B cell (primary cell): ENCODE results near the gene SIGLEC7. TPM values are rescaled to one million over a fixed set of nuclear protein-coding genes. Genes with fewer than 3 reads are reported as not detected.

Source experiments
- ATAC-seq: fragments of 200-7000 bp; cut with Tn5 transposase; one replicate; pipeline ENCODE4 v1.10.0; 2021; ENCODE audit warnings: low read depth, mild to moderate bottlenecking, moderate number of reproducible peaks, moderate library complexity
- CTCF ChIA-PET: fragments of 350-600 bp; sonication (Branson Sonifier 250); formaldehyde crosslinking; loops from one replicate; lab custom pipeline; 2021; ENCODE audit warnings: antibody characterized with exemption, inconsistent platforms; lab: Charles Lee
- POLR2A ChIA-PET: fragments of 350-600 bp; sonication (Branson Sonifier 250); formaldehyde crosslinking; loops from one replicate; lab custom pipeline; 2021; ENCODE audit warnings: antibody characterized with exemption; lab: Charles Lee
- DNase-seq: peaks from one replicate; pipeline ENCODE4 v3.0.0; 2013
- H2AFZ ChIP-seq: 2 replicates; pipeline ENCODE4 v1.6.1; 2012; ENCODE audit warnings: mild to moderate bottlenecking, low read depth, low read length; ENCODE audit not compliant: insufficient read depth, poor library complexity, severe bottlenecking
- H3K27ac ChIP-seq, 2 donors: 1 replicate in 1 of 2; 2 replicates in 1 of 2; pipeline ENCODE4 v1.5.1; 2012 to 2013; ENCODE audit warnings: low read length in 2 of 2, mild to moderate bottlenecking in 2 of 2, moderate library complexity in 1 of 2
- H3K27me3 ChIP-seq, 4 experiments: fragments of 200-600 bp in 1 of 4; sonication (generic) in 1 of 4; replicated peaks in 1 of 4; 1 replicate in 2 of 4; 2 replicates in 2 of 4; pipeline versions ENCODE4 v1.6.1 to v1.7.0; 2013 to 2016; ENCODE audit warnings: low read length in 3 of 4, mild to moderate bottlenecking in 2 of 4, mixed read lengths in 1 of 4, moderate library complexity in 1 of 4; ENCODE audit not compliant: insufficient read depth in 4 of 4, control insufficient read depth in 3 of 4; ENCODE audit errors: control extremely low read depth in 1 of 4
- H3K36me3 ChIP-seq, 2 experiments: replicated peaks in 1 of 2; 1 replicate in 1 of 2; 2 replicates in 1 of 2; pipeline versions ENCODE4 v1.6.1 to v1.7.1; 2013; ENCODE audit warnings: low read length in 1 of 2; ENCODE audit not compliant: insufficient read depth in 2 of 2, control insufficient read depth in 1 of 2; ENCODE audit errors: control extremely low read depth in 1 of 2, extremely low read depth in 1 of 2
- H3K4me1 ChIP-seq, 2 donors: fragments of 200-600 bp in 1 of 2; sonication (generic) in 1 of 2; 1 replicate in 1 of 2; 2 replicates in 1 of 2; pipeline versions ENCODE4 v1.5.1 to v1.6.1; 2013 to 2017; ENCODE audit warnings: low read length in 2 of 2; ENCODE audit not compliant: control insufficient read depth in 2 of 2, insufficient read depth in 2 of 2
- H3K4me2 ChIP-seq: replicated peaks from 2 replicates; pipeline ENCODE3; 2012; ENCODE audit warnings: mild to moderate bottlenecking, low read depth, low read length; ENCODE audit not compliant: poor library complexity, severe bottlenecking
- H3K4me3 ChIP-seq, 5 experiments: fragments of 200-600 bp in 1 of 5; sonication (generic) in 1 of 5; 1 replicate in 3 of 5; 2 replicates in 2 of 5; pipeline versions ENCODE4 v1.5.1 to v1.7.0; 2011 to 2016; ENCODE audit warnings: low read length in 4 of 5, mild to moderate bottlenecking in 4 of 5, low read depth in 2 of 5, control low read depth in 1 of 5, moderate library complexity in 1 of 5; ENCODE audit not compliant: insufficient read depth in 1 of 5; ENCODE audit errors: control extremely low read depth in 1 of 5, extremely low read depth in 1 of 5
- H3K79me2 ChIP-seq: fragments of 200-600 bp; sonication (generic); one replicate; pipeline ENCODE4 v1.6.0; 2016; ENCODE audit warnings: low read length; ENCODE audit not compliant: control insufficient read depth, insufficient read depth
- H3K9ac ChIP-seq: fragments of 200-600 bp; sonication (generic); 2 replicates; pipeline ENCODE4 v1.6.1; 2017; ENCODE audit warnings: mild to moderate bottlenecking, low read length, moderate library complexity
- H3K9me3 ChIP-seq, 3 donors: one replicate each; pipeline versions ENCODE4 v1.6.1 to v1.7.1; 2013; ENCODE audit warnings: low read length in 2 of 3; ENCODE audit not compliant: control insufficient read depth in 2 of 3, insufficient read depth in 1 of 3; ENCODE audit errors: control extremely low read depth in 1 of 3
- H4K20me1 ChIP-seq: 2 replicates; pipeline ENCODE4 v1.6.0; 2012; ENCODE audit warnings: mild to moderate bottlenecking, low read length; ENCODE audit not compliant: insufficient read depth, control insufficient read depth, poor library complexity, severe bottlenecking
- H3K27ac Mint-ChIP-seq: one replicate; pipeline ENCODE4 v1.8.0; 2021; ENCODE audit warnings: mixed read lengths
- H3K27me3 Mint-ChIP-seq: one replicate; pipeline ENCODE4 v1.8.0; 2021; ENCODE audit warnings: mixed read lengths
- H3K4me1 Mint-ChIP-seq: one replicate; pipeline ENCODE4 v1.8.0; 2021; ENCODE audit warnings: mixed read lengths
- H3K4me3 Mint-ChIP-seq: one replicate; pipeline ENCODE4 v1.8.0; 2021; ENCODE audit warnings: mixed read lengths
- H3K9me3 Mint-ChIP-seq: one replicate; pipeline ENCODE4 v1.8.0; 2022; ENCODE audit warnings: mixed read lengths; ENCODE audit not compliant: insufficient read depth
- CTCF ChIP-seq: fragments of 200-600 bp; IDR thresholded peaks from one replicate; pipeline ENCODE4 v1.8.0; 2022; ENCODE audit warnings: antibody characterized with exemption, mild to moderate bottlenecking
- EZH2 ChIP-seq: IDR thresholded peaks from 2 replicates; pipeline ENCODE4 v1.6.1; 2012; ENCODE audit warnings: borderline replicate concordance, low read depth, mild to moderate bottlenecking, moderate library complexity, low read length; ENCODE audit not compliant: insufficient read depth, poor library complexity, severe bottlenecking
- WGBS: methylation state at CpG from one replicate; pipeline ENCODE4 v1.1.5; 2013; ENCODE audit warnings: missing lambda C conversion rate; ENCODE audit not compliant: insufficient coverage; 5-methylcytosine and 5-hydroxymethylcytosine counted together
- intact Hi-C: fragments of 100-400 bp; cut with micrococcal nuclease; formaldehyde crosslinking; loops from one replicate; pipeline ENCODE4 v1.10.0; 2022
- polyA plus RNA-seq: library from polyadenylated mRNA; depleted of rRNA; stranded (reverse); fragments of >200 nt; gene quantifications from 2 replicates; pipeline ENCODE4 v1.2.3, GENCODE V29; 2012
- total RNA-seq, 2 donors: library from RNA; stranded (reverse); fragments of 120-200 nt in 1 of 2; gene quantifications; 1 replicate in 1 of 2; 2 replicates in 1 of 2; pipeline versions ENCODE4 v1.2.3 to v1.2.4, GENCODE V29; 2013 to 2022

The SIGLEC7 gene
- total and polyA plus RNA-seq, 2 donors (not counting 1 experiment from before 2014, with no cell fraction given) = 0.52 TPM; not detected in 1

DNA sequence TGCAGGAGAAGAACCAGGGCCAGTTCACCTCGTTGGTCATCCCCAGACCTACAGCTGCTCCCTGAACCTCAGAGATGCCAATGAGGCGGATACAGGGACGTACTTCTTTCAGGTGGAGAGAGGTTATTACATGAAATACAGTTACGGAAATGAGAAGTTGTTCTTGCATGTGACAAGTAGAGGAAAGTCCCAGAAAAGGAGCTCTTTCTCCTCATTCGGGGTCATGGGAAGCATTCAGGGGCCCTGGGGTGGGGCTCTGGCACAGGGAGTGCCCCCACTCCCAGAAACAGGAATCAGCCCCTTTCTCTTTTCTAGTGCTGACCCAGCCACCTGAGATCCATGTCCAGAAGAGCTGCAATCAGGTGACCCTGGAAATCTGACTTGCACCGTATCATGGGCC lies 21.9 kb upstream of the SIGLEC7 start:
- Mint-ChIP-seq H3K27me3 (peaks cover 30% of the 10 kb centered on the region), H3K9me3 (no peaks in the 10 kb centered on the region), H3K4me3 (no peak overlapping the region), H3K27ac (no peak overlapping the region), H3K4me1 (peaks cover 10% of the 10 kb centered on the region)
- Histone ChIP-seq H3K9ac (no peak overlapping the region), H4K20me1 (no peaks in the 10 kb centered on the region), H3K4me1 (peaks cover 8 to 14% of the 10 kb centered on the region in 2 donors), H3K36me3 (no peaks in the 10 kb centered on the region), H3K9me3 (no peaks in the 10 kb centered on the region), H3K27me3 (peaks cover 0 to 2% (median 0%) of the 10 kb centered on the region in 4 experiments), H3K4me3 (no peak overlapping the region), H3K27ac (no peak overlapping the region), H2AFZ (no peak overlapping the region), H3K4me2 (no peak overlapping the region), H3K79me2 (no peaks in the 10 kb centered on the region)
- TF ChIP-seq CTCF (no peak), EZH2 (no peak)
- DNase-seq (no peak), ATAC-seq (no peak)
- POLR2A ChIA-PET = no interaction called here
- intact Hi-C loops = no loop called here
- CTCF ChIA-PET = no interaction called here
- WGBS = 84% methylated on average over 3 of the region's 6 CpGs

- no peak overlapping the region for H3K27ac ChIP-seq
- intact Hi-C loops = no loop called here
- Mint-ChIP-seq H3K27me3 (peaks cover 24% of the 10 kb centered on the region), H3K9me3 (no peaks in the 10 kb centered on the region), H3K4me3 (no peak overlapping the region), H3K27ac (no peak overlapping the region), H3K4me1 (peaks cover 10% of the 10 kb centered on the region)
- 79% methylated on average over 4 of the region's 8 CpGs for WGBS
- H2AFZ ChIP-seq = no peak overlapping the region
- peaks cover 8 to 14% of the 10 kb centered on the region in 2 donors for H3K4me1 ChIP-seq
- no peaks in the 10 kb centered on the region for H3K9me3 ChIP-seq
- no peak for TF ChIP-seq CTCF
- no peak for TF ChIP-seq EZH2
- H3K4me2 ChIP-seq = no peak overlapping the region
- ChIA-PET CTCF (no interaction called here), POLR2A (no interaction called here)
- no peak for ATAC-seq
- H3K36me3 ChIP-seq = no peaks in the 10 kb centered on the region
- no peaks in the 10 kb centered on the region for H4K20me1 ChIP-seq
- no peak for DNase-seq
- no peaks in the 10 kb centered on the region for H3K79me2 ChIP-seq
- H3K4me3 ChIP-seq = no peak overlapping the region
- no peak overlapping the region for H3K9ac ChIP-seq
- H3K27me3 ChIP-seq = peaks cover 0 to 7% (median 0%) of the 10 kb centered on the region in 4 experiments
Measured at GRCh38 chr19:51121257-51121656, 20.8 kb upstream of the SIGLEC7 start.
